Right hindlimb (tissue), 1 donor: ENCODE data around the gene ENOX1.

Experiments
- DNase-seq: peaks from one replicate; pipeline ENCODE4 v3.0.0-alpha.2; 2018

ENOX1 gene

DNA sequence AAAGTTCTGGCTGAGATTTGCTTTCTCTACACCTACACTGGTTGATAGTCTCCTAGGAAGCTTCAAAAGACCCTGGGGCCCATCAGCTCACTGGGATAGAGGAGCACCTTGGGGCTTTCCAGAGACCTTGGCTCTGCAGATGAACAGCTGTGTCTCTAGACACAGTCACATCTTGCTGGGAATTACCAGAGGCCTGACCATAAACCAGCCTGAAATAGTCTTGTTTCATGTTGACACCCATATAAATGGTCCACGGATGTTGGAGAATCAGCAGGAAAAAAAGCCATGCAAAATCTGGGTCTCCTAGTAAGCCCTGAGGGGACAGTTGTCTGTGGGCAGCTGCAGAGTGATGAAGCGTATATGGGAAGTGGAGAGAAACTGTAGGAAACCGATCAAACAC, 555.8 kb downstream of the ENOX1 start:
- DNase-seq: no peak

DNA sequence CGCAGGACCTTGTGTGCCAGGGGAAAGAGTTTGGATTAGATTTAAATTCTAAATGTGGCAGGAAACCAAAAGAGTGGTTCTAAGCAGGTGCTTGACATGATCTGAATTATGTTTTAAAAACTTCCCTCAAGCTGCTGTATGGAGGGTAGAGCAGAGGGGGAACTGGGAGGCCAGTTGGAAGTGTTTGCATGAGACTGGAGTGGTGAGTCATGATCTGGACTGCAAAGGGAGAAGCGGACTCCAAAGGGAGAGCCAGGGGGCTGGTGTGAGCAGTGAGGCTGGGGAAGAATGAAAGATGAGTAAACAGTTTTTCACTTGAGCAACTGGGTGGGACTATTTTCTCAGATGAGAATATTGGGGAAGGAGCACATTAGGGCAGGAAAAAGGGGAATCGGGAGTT, 557.3 kb downstream of the ENOX1 start:
- DNase-seq: no peak

DNA sequence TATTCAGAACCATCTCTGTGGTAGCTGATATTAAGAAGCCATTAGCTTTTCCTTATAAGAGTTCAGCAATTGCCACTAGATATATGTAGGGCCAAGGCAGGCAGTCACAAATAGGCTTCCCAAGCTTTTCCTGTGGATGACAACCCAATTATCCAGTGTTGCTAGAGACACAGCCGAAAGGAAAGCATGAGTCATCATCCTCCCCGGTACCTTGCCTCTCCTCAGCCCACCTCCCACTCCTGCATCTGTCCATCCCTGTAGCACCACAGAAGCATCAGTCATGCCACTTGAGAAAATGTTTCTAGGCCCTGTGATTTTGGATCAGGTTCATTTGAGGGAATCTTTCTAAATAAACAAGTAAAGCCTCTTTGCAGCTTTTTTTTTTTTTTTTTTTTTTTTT, 559.1 kb downstream of the ENOX1 start:
- DNase-seq: no peak

DNA sequence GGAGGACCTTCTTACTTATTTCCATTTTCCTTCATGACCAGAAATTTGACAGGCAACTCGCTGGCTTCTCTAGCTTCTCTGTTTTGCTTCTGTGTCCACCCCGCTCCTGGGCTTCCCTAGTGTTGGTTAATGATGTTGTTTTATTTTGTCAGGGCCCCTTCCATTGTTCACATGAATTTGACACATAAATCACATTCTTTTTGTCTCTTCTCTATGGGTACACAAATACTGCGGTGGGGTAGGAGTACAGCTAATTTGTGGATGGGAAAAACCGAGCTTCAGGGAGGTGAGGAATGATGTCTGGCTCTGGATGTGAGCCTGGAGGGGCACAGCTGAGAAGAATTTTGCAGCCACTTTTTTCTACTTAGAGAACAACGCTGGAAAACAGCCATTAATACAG, 563.6 kb downstream of the ENOX1 start:
- DNase-seq: no peak

DNA sequence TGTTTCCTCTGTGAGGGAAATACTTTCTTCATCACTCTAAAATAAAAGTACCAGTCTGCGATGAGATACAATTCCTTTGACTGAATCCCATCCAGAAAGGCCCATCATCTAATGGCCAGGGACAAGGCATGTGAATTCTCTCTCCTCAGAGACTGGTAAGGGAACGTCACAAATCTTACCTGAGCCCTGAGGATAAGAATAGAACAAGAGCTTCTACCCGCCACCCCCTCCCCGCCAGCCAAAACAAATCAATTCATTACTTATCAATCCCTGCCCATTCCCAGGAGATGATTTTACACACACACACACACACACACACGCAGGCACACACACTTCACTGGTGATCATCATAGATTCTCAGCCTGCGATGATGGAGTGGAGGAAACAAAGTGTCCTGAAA, 564.7 kb downstream of the ENOX1 start:
- no peak for DNase-seq

DNA sequence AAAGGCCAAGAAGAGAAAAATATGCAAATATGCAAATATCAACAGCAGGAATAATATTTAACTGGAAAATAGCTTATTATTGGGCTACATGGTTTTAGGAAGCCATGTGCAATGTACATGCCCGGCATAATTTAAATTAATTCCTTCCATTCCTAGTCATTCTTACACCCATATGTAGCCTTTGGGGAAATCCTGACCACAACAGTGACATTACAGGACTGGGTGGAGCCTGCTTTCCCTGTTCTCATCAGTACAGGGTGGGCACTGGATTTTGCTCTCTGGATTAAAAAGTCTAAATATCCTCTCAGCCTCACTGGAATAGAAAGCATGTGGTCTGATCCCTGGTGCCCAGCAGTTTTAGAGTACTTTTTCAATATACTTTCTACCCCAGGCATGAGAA, 565.2 kb downstream of the ENOX1 start:
- no peak for DNase-seq

DNA sequence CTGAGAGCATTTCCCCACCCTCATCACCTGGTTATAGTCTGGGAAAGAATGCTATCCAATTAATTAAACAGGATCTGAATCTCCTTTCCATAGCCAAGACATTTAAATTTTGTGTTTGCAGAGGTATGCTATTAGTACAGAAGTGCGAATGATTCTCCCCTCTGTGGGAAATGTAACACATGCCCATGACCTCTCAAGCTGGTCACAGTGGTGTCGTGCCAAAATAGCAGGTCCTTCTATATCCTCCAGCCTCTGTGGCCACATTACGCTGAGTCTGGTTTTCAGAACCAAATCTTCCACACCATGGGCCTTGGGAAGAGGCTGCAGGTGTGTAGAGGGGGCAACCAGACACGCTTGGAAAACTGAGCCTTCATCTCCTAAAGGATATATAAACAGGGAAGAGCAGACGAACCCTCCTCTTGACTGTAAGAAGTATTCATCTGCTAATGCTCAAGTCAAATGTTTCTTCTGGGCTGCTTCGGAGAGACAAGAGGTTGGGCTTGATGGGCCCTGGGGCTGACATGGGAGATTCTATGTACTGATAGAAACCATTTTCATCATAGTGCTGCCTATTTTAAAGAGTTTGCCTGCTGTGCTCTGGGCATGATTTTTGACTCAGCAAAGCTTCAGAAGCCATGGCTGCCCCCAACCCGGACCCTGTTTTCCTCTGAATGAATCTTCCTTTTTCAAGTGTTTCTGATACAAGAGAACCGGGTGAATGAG, 565.7 kb downstream of the ENOX1 start:
- DNase-seq: no peak

DNA sequence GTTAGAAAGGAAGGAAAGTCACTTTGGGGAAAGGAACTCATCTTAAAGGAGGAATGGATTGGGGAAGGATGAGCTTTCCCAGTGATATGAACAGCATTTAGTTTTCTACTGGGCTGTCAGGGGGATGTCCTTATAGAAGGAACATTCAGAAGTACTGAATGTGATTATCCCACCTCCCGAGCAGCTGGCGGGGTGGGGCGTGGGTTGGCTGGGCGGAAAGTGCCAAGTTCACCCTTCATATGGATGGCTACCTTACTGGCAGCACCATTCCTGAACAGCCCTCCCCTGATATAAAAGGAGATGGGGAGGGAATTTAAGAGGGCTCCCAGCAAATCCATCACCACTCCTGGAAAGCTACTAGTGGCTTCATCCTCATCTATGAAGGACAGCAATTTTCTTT, 572.6 kb downstream of the ENOX1 start:
- no peak for DNase-seq

DNA sequence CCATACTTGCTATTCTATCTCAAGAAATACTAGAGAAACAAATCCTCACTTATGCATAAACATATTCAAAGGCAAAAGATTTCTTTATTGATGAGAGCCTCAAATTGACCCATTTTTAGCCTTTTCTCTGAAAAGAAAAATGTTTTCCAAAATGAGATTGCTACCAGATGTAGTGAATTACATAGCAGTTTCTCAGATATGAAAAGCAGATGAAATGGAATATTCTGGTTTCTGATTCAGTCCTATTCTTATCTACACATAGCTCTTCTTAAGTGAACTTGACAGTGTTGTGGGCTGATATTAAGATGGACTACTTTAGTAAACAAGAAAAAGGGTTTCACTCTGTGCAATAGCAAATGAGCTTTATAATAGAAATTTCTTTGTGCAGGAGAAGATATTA, 579.9 kb downstream of the ENOX1 start:
- no peak for DNase-seq

DNA sequence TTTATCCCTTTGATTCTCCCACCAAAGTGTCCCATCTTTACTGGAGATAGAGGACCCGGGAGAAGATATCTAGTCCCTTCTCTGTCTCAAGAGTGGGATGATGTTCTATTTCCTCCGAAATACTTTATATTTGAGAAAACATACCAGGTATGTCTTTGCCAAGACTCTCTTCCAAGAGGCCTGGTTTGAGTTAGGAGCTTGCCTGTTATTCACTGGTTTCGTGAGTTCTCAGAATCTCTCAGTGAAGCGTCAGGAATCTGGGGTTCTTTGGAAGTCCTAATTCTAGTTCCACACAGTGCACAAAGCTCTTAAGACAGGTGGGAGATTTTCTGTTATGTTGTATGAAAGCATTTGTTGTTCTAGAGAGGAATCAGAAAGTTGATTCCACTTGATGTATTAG, 581.4 kb downstream of the ENOX1 start:
- no peak for DNase-seq

DNA sequence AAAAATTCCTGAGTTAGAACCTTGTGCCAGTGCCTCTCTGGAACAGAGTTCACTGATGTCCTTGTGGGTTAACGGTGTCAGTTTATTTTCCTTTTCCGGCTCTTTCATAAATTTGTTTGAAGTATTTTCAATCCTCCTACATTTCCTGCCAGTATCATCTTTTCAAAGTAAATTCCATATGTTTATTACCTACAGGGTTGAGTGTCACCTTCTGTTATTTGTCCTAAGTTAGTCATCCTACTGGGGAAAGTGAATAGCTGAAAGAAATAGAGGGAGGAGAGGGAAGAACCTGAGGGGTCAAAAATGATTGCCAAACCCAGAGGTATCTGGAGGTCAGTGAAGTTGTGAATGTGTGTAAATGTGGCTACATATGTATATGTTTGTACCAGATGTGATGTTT, 582.2 kb downstream of the ENOX1 start:
- no peak for DNase-seq

DNA sequence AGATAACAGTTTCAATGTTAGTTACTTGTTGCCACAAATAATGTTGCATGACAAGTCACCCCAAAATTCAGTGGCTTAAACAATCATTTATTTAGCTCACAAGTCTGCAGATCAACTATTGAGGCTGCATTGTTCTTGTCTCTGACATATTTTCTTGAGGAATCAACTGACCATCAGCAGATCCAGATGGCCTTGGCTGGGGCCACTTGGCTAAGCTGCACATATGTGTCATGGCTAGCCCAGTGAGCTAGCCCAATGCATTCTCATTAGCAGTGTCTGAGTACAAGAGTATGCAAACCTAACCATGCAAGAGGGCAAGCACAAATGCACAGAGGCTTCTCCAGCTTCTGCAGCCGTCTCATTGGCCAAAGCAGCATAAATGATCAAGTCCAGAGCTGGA, 583.0 kb downstream of the ENOX1 start:
- DNase-seq: no peak

DNA sequence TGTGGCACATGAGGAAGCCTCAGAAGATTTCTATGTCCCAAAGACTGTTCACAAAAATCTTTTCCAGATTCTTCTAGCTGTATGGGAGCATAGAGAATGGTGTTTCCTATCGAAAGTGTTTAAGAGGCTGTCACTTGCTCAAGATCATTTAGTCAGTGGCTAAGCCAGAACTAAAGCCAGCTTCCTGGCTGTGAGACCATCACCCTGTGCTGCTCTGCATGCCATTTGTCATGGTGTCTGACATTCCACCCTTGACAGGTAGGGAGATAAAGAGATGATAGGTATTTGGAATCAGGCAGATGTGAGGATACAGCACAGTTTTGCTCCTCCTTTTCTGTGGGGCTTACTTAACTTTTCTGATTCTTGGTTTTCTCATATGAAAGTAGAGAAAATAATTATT, 586.0 kb downstream of the ENOX1 start:
- DNase-seq: no peak

DNA sequence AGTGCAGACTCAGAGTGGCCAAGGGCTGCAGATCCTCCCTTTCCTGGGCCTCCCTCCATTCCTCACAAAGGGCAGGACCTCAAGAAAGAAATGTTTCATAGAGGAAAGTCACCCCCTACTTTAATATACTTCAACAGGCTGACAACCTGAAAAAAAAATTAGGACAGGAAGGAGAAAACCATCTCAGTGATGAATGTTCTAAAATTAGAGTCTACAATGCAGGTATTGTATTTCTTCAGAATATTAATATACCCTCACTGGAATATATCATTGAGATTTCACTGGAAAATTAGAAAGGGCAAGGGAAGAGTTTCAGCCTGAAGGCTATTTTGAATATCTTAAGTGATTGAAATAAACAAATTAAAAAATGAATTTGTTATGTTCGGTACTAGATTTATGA, 586.5 kb downstream of the ENOX1 start:
- DNase-seq: no peak

DNA sequence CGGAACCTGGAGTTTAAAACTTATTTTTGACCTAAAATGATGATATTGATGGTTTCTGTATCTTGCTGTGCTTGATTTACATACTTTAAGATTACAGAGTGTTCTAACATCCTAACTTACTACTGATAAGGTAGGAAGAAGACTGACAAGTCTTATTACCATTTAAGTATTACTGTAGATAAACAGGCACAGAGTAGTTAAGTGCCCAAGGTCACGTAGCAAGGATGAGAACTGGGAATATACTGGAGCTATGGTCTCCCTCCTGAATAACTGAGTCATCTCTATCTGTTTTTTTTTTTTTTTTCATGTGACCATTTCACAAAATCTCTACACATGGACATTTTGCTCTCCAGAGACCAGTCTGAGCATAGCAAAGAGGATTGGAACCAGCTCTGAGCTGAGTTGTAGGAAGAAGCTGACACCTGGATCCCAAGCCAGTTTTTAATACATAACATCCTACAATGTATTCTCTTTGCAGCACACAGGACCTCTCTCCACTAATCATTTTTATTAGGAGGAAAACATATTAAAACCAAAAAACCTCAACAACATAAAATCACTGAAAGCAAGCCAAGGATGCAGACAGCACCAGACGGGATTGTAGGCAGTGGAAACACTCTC, 589.9 kb downstream of the ENOX1 start:
- DNase-seq: no peak

DNA sequence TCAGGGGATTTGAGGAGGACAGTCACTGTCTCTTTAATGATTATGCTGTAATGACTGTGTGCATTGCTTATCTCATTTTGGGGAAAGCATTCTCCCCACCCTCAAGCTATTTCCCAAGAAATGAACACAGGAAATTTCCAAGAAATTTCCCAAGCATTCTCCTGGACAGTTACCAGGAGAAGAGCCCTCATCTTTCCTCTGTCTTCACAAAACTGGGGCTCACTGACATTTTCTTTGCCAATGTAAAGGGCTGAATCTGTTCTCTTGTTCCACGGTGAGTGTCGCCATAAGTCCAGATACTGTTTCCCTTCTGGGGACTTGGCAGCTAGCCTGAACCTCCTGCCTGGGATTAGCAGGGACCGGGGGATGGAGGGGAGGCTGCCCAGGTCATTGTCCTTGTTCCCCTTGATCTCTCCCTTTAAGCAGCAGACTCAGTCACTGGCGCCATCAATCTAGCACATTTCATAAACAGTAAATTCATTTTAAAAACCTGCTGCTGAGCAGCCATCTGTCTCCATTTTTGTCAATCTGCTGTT, 590.6 kb downstream of the ENOX1 start:
- DNase-seq: peak; percentile 62

DNA sequence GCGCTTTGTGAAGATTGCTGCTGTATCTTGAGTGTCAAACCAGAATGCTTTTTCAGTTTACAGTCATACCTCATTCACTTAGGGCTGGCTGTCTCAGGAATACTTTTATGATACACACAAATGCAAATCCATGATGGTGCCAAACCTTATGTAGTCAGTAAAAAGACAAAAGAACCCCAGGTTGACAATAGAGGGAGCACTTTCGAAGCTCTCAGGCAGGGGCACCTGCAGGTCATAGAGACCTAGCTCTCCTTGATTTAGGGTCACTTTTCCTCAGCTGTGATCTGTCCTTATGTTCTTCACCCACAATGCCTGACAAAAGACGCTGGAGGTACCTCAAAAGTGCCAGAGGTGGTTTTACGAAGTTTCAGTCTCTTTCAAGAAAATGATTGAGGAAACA, 591.2 kb downstream of the ENOX1 start:
- no peak for DNase-seq

DNA sequence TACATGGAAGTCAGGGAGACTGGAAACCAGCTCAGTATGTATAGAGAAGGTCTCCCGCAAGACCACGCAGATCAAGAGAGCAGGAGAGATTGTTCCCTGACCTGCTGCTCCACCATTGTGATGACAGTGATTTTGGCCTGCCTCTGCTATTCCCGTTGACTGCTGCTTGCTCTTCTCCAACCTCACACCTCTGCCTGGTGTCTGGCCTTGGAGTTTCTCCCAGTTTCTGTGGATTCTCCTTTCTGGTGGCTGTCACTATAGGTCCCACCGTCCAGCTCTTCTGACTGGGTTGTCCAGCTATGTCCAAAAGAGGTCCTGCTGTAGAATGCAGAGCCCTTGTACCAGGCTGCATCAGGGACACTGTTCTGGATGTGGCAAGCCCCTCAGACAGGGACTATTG, 591.7 kb downstream of the ENOX1 start:
- no peak for DNase-seq

DNA sequence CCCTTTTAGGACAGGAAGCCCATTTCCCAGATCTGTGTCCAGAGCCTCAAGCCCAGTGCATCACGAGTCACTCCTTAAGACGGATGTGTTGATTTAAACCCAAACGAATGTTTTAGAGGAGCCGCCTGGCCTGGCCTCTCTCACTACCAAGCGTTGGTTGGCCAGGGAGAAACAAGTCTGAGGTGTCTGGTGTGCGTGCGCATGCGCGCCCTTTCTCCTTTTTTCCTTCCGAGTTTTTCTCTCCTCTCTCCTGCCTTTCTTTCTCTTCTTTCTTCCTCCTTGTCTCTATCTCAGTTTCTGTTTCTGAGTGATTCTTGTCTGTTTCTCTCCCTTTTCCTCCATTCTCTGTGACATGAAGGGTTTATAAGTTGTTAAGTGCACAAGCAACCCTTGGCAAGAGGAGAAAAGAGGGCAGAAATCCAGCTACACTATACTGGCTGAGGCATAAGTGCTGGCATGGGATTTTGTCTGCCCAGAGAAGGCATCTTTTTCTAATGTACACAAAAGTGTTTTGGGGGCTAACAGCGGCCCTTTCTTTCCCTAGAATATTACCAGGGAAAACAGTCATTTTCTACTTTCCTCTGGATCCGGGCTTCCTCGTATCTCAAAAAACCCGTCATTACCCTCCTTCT, 592.9 kb downstream of the ENOX1 start:
- DNase-seq: no peak

DNA sequence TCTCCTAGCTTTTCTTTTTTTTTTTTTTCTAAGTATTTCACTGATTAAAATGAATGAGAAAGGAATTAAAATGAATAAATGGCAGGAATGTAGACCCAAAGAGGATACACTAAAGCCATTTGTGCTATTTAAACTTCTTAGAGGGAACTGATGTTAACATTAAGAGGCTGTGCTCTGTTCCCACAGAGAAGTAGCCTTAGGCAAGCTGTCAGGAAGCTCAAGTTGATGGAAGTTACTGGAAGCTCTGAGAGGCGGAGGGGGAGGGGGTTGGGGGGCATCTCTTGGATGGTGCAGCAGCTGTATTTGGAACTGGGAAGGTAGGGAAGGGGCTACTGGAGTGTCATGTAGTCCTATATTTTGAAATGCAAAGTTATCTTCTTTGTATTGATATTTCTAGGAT, 595.2 kb downstream of the ENOX1 start:
- no peak for DNase-seq

DNA sequence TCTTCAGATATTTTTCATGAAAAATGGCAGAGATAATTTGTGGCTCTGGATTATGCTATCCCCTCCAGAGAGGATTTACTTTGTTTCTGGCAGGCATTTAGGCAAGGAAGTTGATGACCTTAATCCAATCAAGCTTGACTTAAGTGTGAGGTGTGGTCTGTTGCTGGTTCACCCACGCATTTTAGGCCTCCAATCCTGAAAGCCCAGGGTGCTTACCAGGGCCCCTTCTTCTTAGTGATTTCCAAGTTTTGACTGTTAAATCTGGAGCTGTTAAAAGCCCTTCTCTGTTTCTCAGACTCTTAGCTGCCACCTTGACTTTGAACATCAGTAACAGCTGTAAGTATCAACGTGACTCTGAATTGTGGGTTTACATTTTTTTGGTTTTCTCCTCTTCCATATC, 601.5 kb downstream of the ENOX1 start:
- DNase-seq: no peak

DNA sequence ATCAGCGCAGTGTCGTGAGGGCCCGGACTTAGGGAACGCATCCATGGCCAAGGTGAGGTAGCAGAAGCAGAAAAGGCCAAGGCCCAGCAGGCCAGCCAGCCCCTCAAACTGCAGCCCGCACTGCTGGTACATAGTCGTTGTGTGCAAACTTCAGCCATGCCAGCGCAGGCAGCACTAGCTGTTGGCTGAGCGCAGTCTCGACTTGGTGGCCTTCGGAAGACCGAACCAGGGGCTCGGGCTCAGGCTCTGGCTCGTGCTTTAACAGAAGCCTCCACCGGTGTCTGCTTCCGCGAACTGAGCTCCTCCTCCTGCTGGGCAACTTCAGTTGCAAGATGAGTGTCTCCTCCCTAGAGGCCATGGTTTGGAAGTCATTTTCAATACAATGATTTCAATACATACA, 605.9 kb downstream of the ENOX1 start:
- DNase-seq: no peak

DNA sequence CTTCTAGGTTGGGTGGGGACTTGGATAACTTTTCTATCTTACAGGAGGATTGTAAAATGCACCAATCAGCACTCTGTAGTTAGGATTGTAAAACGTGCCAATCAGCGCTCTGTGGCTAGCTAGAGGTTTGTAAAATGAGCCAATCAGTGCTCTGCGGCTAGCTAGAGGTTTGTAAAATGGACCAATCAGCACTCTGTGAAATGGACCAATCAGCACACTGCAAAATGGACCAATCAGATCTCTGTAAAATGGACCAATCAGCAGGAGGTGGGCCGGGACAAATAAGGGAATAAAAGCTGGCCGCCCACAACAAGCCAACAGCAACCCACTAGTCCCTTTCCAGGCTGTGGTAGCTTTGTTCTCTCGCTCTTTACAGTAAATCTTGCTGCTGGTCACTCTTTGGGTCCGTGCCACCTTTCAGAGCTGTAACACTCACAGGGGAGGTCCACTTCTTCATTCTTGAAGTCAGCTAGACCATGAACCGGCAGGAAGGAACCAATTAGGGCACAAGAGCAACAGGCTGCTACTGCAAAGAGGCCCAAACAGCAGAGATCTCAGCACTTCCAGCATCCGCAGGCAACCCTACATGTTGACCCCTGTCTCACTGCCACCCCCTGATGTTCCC, 606.6 kb downstream of the ENOX1 start:
- no peak for DNase-seq

DNA sequence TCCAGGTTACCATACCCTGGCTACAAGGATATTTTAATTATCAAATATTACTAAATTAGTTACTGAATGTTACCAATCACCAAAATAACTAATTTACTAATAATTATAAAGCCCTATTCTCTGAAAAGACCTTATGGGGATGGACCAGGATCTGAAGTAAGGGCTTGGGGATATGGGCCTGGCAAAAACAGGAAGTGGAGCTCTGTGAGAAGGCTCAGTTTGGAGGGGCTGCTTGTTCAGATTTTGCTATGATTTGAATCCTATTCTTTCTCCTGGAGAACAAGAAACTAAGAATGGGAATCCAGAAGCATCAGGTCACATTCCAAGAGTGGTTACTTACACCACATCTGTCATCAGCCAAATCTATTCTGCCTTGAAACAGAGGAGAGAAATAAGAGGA, 615.3 kb downstream of the ENOX1 start:
- DNase-seq: no peak
